ENCODE measurements around the gene SUPV3L1.
A peak's percentile ranks its signal among the peaks of the same experiment; 100 is the strongest.

The SUPV3L1 gene

GRCh38 chr10:69201045-69201444 is 21.0 kb downstream of the SUPV3L1 start:
- DNase-seq (ENCODE audit: low read depth in 2 of 3, low spot score in 1 of 3), result no peak

GRCh38 chr10:69202332-69202731 is 22.3 kb downstream of the SUPV3L1 start:
- no peak for DNase-seq (ENCODE audit: low read depth in 2 of 3, low spot score in 1 of 3)

DNA sequence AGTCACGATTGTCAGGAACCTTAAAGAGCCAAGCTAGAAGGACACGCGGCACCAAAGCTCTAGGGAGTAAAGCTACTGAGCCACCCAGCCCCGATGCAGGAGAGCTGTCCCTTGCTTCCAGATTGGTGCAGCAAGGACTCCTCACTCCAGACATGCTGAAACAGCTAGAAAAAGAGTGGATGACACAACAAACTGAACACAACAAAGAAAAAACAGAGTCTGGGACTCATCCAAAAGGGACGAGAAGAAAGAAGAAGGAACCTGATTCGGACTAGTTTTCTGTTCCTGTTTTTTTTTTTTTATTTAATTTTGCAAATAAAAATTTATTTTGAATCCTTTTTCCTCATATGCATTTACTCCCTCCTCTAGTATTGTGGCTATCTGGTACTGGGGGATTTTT is 28.7 kb downstream of the SUPV3L1 start:
- no peak for DNase-seq (ENCODE audit: low read depth in 2 of 3, low spot score in 1 of 3)

GRCh38 chr10:69209787-69210484 is 29.9 kb downstream of the SUPV3L1 start:
- no peak for DNase-seq (ENCODE audit: low read depth in 2 of 3, low spot score in 1 of 3)

GRCh38 chr10:69211104-69211503 is 31.1 kb downstream of the SUPV3L1 start:
- no peak for DNase-seq (ENCODE audit: low read depth in 2 of 3, low spot score in 1 of 3)

GRCh38 chr10:69211524-69211923 is 31.5 kb downstream of the SUPV3L1 start:
- no peak for DNase-seq (ENCODE audit: low read depth in 2 of 3, low spot score in 1 of 3)

DNA sequence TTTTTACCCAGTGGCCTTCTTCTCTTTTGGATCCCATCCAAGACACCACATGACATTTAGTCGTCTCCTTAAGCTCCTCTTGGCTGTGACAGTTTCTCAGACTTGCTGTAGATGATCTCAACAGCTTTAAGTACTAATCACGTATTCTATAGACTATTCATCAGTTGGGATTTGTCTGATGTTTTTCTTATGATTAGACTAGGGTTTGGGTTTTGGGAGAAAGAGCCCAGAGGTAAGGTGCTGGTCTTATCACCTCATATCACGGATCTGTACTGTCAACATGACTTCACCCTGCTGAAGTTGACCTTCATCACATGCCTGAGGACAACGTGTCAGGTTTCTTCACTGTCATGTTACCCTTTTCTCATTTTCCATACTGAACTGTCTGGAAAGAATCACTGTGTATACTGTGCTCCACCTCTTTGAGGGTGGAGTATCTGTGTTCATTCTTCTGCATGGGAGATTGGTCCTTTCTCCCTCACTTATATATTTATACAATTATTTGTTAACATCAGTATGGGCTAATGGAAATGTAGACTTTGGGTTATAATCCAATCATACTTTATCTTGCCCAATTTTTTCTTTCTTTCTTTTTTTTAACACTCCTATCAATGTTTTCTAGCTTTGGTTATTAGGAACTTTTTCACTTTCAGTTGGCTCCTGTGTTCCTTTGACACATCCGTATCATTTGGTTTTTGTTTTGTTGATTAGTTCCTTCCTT is 33.7 kb downstream of the SUPV3L1 start:
- DNase-seq (ENCODE audit: low read depth in 2 of 3, low spot score in 1 of 3), result no peak

DNA sequence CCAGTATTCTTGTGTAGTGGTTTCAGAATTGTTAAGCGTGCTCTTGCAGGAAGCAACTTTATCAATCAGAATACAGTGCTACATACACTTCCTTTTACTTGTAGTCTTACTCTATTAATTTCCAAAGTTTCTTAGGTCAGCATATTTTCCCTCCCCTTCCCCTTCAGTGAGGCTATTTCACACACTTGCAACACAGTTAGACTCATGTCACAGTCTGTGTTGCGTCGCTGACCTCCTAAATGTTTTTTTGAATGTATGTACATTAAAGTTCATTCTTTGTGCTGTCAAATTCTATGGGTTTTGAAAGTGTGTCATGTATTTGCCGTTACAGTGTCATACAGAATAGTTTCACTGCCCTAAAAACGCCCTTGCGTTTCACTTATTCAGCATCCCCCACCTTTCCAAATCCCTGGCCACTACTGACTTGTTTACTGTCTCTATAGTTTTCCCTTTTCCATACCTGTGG is 34.7 kb downstream of the SUPV3L1 start:
- no peak for DNase-seq (ENCODE audit: low read depth in 2 of 3, low spot score in 1 of 3)

- DNase-seq (ENCODE audit: low read depth in 2 of 3, low spot score in 1 of 3), result no peak
Measured at GRCh38 chr10:69215405-69216171, 35.6 kb downstream of the SUPV3L1 start.

- no peak for DNase-seq (ENCODE audit: low read depth in 2 of 3, low spot score in 1 of 3)
Measured at GRCh38 chr10:69216577-69217118, 36.6 kb downstream of the SUPV3L1 start.

- no peak for DNase-seq (ENCODE audit: low read depth in 2 of 3, low spot score in 1 of 3)
Measured at GRCh38 chr10:69217119-69217754, 37.2 kb downstream of the SUPV3L1 start.

- DNase-seq (ENCODE audit: low read depth in 2 of 3, low spot score in 1 of 3), result no peak
Measured at GRCh38 chr10:69218831-69219230, 38.8 kb downstream of the SUPV3L1 start.

- DNase-seq (ENCODE audit: low read depth in 2 of 3, low spot score in 1 of 3), result no peak
Measured at GRCh38 chr10:69220041-69220451, 40.0 kb downstream of the SUPV3L1 start, which contains the start of gene HKDC1. HKDC1 (plus strand) TSS chr10:69220332; CDS start chr10:69220436, 104 bp downstream.

GRCh38 chr10:69220507-69220906 is 40.5 kb downstream of the SUPV3L1 start:
- DNase-seq (ENCODE audit: low read depth in 2 of 3, low spot score in 1 of 3), result no peak

DNA sequence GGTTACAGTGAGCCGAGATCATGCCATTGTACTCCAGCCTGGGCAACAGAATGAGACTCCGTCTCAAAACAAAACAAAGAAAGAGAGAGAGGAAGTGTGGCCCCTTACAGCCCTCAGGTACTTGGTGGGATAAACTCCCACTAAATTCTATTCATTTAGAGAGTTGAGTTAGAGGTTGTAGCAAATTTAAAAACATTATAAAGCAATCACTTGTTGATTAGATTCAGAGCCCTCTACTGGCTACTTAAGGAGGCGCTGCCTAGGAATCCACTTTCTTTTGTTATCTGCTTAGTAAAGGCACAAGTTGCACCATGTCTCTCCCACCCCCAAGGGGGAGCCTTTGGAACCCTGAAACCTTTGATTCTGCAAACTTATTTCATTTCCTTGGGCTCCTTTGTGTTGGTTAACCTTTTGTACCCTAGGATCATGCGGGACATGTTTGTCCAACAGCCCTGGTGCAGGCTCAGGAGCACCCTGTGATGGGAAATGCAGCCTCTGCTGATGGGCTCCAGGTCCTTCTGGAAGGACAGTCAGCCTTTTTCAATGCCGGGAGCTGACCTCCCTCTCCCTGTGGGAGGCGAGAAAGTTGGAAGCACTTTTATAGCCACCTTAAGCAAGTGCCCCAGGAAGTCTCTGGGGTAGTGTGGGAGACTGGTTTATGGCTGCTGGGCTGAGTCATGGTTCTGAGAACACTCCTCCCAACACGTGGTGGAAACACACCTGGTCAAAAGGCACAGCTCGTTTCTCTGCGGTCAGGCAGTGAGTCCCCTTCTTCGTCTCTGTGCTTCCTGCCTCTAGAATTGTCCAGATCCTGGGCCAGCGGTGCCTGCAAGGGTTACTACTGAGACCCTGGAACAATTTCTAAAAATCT is 42.4 kb downstream of the SUPV3L1 start:
- peak; percentile 67 to 75 (median 72) for DNase-seq (ENCODE audit: low read depth in 2 of 3, low spot score in 1 of 3)

GRCh38 chr10:69223028-69223342 is 43.0 kb downstream of the SUPV3L1 start:
- no peak for DNase-seq (ENCODE audit: low read depth in 2 of 3, low spot score in 1 of 3)

GRCh38 chr10:69224862-69225657 is 45.0 kb downstream of the SUPV3L1 start:
- no peak for DNase-seq (ENCODE audit: low read depth in 2 of 3, low spot score in 1 of 3)

DNA sequence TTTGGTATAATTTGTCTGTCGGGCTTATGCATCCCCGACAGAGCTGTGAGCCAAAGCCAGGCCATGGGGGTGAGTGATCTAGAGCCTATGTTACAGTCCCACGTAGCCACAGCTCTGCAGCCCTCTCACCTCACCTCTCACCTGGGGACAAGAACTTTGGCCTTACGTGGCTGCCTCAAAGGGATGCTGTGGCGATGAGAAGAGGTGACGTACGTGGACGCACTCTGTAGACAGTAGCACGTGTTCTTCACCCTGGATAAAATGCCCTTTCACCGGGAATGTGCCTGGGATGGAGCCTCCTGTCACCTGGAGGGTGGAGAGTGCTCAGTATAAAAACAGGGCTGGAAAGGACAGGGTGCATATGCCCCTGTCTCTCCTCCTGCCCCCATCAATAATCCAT is 45.6 kb downstream of the SUPV3L1 start:
- DNase-seq (ENCODE audit: low read depth in 2 of 3, low spot score in 1 of 3), result no peak

DNA sequence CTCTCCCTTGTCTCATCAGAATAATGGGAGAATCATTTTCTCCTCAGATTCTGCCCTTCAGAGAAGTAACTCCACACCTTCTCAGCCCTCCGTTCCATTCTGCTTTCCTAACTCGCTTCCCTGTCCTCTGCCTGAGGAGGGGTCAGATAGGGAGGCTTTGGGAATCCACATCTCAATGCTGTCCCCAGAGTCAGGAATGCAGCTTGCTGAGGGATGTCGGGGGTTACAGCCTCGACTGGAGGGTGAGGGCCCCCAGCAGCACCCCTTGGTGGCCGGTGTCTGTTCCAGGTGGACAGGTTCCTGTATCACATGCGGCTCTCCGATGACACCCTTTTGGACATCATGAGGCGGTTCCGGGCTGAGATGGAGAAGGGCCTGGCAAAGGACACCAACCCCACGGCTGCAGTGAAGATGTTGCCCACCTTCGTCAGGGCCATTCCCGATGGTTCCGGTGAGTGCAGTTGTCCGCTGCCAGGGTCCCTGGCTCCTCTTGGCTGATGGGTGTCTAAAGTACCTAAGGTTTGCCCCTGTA is 47.0 kb downstream of the SUPV3L1 start:
- no peak for DNase-seq (ENCODE audit: low read depth in 2 of 3, low spot score in 1 of 3)

Data from stimulated activated CD4-positive, alpha-beta T cell treated with anti-CD3 and anti-CD28 coated beads, Interleukin-12 subunit alpha, Interleukin-12 subunit beta, amount 100 ng/mL, for 48 hours (primary cell).